ENCODE results near the gene SCYL2.

DNA sequence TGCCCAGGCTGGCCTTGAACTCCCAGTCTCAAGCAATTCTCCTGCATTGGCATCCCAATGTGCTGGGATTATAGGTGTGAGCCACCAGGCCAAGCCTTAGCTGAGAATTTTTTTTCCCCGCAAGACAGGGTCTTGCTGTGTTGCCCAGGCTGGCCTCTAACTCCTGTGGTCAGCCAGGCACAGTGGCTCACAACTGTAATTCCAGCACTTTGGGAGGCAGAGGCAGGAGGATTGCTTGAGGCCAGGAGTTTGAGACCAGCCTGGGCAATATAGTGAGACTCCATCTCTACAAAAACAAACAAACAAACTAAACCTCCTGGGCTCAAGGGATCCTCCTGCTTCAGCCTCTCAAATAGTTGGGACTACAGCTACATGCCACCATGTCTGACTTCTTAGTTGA is 27.4 kb upstream of the SCYL2 start:
- no peak for TF ChIP-seq PBX3 (IDR thresholded peaks at IDR 0.05; ENCODE audit: insufficient replicate concordance, low read depth, low read length)
- no peak for TF ChIP-seq ZNF274 (IDR thresholded peaks at IDR 0.05; ENCODE audit: insufficient read depth, insufficient read length)
- TF ChIP-seq POLR2AphosphoS5 (IDR thresholded peaks at IDR 0.05; ENCODE audit: low read length): no peak
- TF ChIP-seq CREB1 (IDR thresholded peaks at IDR 0.05; ENCODE audit: low read depth): no peak
- TF ChIP-seq, protein P1, sequence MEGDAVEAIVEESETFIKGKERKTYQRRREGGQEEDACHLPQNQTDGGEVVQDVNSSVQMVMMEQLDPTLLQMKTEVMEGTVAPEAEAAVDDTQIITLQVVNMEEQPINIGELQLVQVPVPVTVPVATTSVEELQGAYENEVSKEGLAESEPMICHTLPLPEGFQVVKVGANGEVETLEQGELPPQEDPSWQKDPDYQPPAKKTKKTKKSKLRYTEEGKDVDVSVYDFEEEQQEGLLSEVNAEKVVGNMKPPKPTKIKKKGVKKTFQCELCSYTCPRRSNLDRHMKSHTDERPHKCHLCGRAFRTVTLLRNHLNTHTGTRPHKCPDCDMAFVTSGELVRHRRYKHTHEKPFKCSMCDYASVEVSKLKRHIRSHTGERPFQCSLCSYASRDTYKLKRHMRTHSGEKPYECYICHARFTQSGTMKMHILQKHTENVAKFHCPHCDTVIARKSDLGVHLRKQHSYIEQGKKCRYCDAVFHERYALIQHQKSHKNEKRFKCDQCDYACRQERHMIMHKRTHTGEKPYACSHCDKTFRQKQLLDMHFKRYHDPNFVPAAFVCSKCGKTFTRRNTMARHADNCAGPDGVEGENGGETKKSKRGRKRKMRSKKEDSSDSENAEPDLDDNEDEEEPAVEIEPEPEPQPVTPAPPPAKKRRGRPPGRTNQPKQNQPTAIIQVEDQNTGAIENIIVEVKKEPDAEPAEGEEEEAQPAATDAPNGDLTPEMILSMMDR (IDR thresholded peaks at IDR 0.05 in 2 of 3, conservative IDR thresholded peaks at IDR 0.05 in 1 of 3; ENCODE audit: control insufficient read depth in 2 of 3, extremely low read depth in 1 of 3, insufficient read depth in 1 of 3, low read depth in 3 of 3, low read length in 3 of 3): no peak
- TF ChIP-seq IRF5 (IDR thresholded peaks at IDR 0.05; ENCODE audit: borderline replicate concordance): no peak

All from GM12878 (cell line).